GM12865 (cell line): ENCODE results near the gene RSPH9.

ENCODE experiments used
- DNase-seq: peaks from one replicate; pipeline ENCODE4 v3.0.0; 2010; ENCODE audit warnings: low read depth
- H3K4me3 ChIP-seq: 2 replicates; pipeline ENCODE4 v1.5.1; 2011; ENCODE audit warnings: mild to moderate bottlenecking, low read depth, low read length, control low read depth
- CTCF ChIP-seq: IDR thresholded peaks from 2 replicates; pipeline ENCODE4 v1.5.1; 2011; ENCODE audit warnings: low read length, control low read depth, low read depth, inconsistent platforms; ENCODE audit not compliant: insufficient read depth; ENCODE audit errors: missing control alignments

RSPH9 gene

GRCh38 chr6:43610431-43610830, 34.4 kb upstream of the RSPH9 start:
- TF ChIP-seq CTCF: no peak
- H3K4me3 ChIP-seq: no peak overlapping the region
- no peak for DNase-seq

- DNase-seq: no peak
- TF ChIP-seq CTCF: no peak
- no peak overlapping the region for H3K4me3 ChIP-seq
These were observed 31.0 kb upstream of the RSPH9 start for GRCh38 chr6:43613721-43614395.

GRCh38 chr6:43614396-43614730, 30.5 kb upstream of the RSPH9 start:
- no peak overlapping the region for H3K4me3 ChIP-seq
- TF ChIP-seq CTCF: no peak
- no peak for DNase-seq

GRCh38 chr6:43616725-43617472, 27.9 kb upstream of the RSPH9 start:
- TF ChIP-seq CTCF: no peak
- no peak for DNase-seq
- H3K4me3 ChIP-seq: no peak overlapping the region

GRCh38 chr6:43621078-43621835, 23.6 kb upstream of the RSPH9 start:
- H3K4me3 ChIP-seq: no peak overlapping the region
- no peak for DNase-seq
- TF ChIP-seq CTCF: no peak

- no peak overlapping the region for H3K4me3 ChIP-seq
- no peak for DNase-seq
- TF ChIP-seq CTCF: no peak
These were observed 23.0 kb upstream of the RSPH9 start for GRCh38 chr6:43621836-43622180.
